ENCODE measurements around the gene CDH23. TPM values are rescaled to one million over a fixed set of nuclear protein-coding genes. Genes with fewer than 3 reads are reported as not detected.

CDH23 gene
- total and polyA plus RNA-seq, 2 of the 8 experiments (the other 6 are each of a cell fraction or from before 2014, with no cell fraction given) = 1.9 to 4.9 TPM

DNA sequence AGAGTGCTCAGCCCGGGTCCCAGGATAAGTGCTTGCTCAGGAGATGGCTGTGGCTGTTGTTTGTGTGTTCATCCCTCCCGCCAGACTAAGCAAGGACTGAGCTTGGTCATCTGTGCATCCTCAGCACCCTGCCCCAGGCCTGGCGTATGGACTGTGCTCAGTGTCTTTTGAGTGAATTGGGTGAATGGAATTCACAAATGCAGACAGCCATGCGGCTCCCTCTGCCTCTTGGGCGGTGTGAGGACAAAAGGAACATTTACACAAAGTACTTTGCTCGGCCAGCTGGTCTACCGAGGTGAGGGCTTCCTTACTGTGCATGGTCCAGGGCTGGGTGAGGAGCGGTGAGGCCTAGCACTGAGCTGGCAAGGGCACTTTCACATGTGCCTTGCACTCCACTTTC, 120.2 kb downstream of the CDH23 start:
- Histone ChIP-seq H3K14ac (ENCODE audit: insufficient read length) (no peak overlapping the region), H3K4me3 (ENCODE audit: extremely low read depth in 1 of 4, insufficient read depth in 2 of 4, low read depth in 3 of 4, low read length in 4 of 4) (no peak overlapping the region), H3K27ac (ENCODE audit: low read depth, low read length) (no peak overlapping the region), H3K36me3 (ENCODE audit: control insufficient read depth in 2 of 4, insufficient read depth in 4 of 4, low read length in 3 of 4) (no peaks in the 10 kb centered on the region), H2AFZ (ENCODE audit: low read length) (0 out of 2 replicates have a peak overlapping the region, but pooled peaks have one; percentile 8), H3K18ac (ENCODE audit: extremely low read depth, low read length) (no peak overlapping the region), H4K8ac (ENCODE audit: extremely low read depth, insufficient read depth, low read length) (no peak overlapping the region), H3K4ac (replicated peaks; ENCODE audit: insufficient read length, low read depth, low read length) (no peak overlapping the region), H2BK5ac (ENCODE audit: low read depth, low read length) (peak overlapping the region; percentile 63; the same call in 1 of the 2 replicates), H3K4me1 (replicated peaks in 1 of 4; ENCODE audit: control insufficient read depth in 3 of 4, insufficient read depth in 4 of 4, low read length in 3 of 4) (peaks cover 0 to 5% (median 0%) of the 10 kb centered on the region in 4 experiments; a peak in 2 of 7 replicates), H3K79me1 (ENCODE audit: low read depth, low read length) (no peaks in the 10 kb centered on the region), H2BK20ac (ENCODE audit: low read length) (peak overlapping the region; percentile 90; the same call in 1 of the 2 replicates), H3K56ac (replicated peaks; ENCODE audit: insufficient read length, low read depth, low read length) (no peak overlapping the region), H2BK120ac (replicated peaks; ENCODE audit: low read depth, low read length) (no peak overlapping the region), H3K9ac (replicated peaks in 1 of 4; ENCODE audit: extremely low read depth in 1 of 4, low read depth in 3 of 4, low read length in 3 of 4) (no peak overlapping the region; a peak in 1 of 7 replicates), H4K5ac (ENCODE audit: insufficient read length, low read depth, low read length) (no peak overlapping the region), H3K9me3 (ENCODE audit: insufficient read depth in 2 of 2, low read depth in 1 of 2, low read length in 1 of 2) (no peaks in the 10 kb centered on the region), H3K23me2 (ENCODE audit: low read depth, low read length) (no peaks in the 10 kb centered on the region; the same call in 1 of the 2 replicates), H3K79me2 (ENCODE audit: control insufficient read depth in 1 of 2, insufficient read depth in 2 of 2, low read length in 2 of 2) (no peaks in the 10 kb centered on the region), H3K23ac (ENCODE audit: insufficient read length) (no peak overlapping the region), H4K91ac (replicated peaks; ENCODE audit: insufficient read length, low read length) (peak overlapping the region; percentile 47), H2AK5ac (ENCODE audit: low read depth, low read length) (no peak overlapping the region), H2BK12ac (ENCODE audit: low read depth, low read length) (peak overlapping the region; percentile 71; the same call in 1 of the 2 replicates), H3K27me3 (replicated peaks in 1 of 4; ENCODE audit: control insufficient read depth in 3 of 4, extremely low read depth in 1 of 4, insufficient read depth in 3 of 4, low read length in 3 of 4) (no peaks in the 10 kb centered on the region; a peak in 2 of 7 replicates), H3K4me2 (ENCODE audit: insufficient read depth in 1 of 2, low read depth in 2 of 2, low read length in 2 of 2) (no peak overlapping the region), H2BK15ac (ENCODE audit: low read length) (no peak overlapping the region), H4K20me1 (replicated peaks in 1 of 2; ENCODE audit: control insufficient read depth in 1 of 2, insufficient read depth in 2 of 2, low read length in 2 of 2) (no peaks in the 10 kb centered on the region)
- no peak for FAIRE-seq
- WGBS, 2 experiments (ENCODE audit: extremely low coverage in 1 of 2, insufficient coverage in 1 of 2, insufficient read length in 1 of 2, insufficient replicate concordance in 2 of 2, low coverage in 1 of 2, low lambda C conversion rate in 2 of 2, missing lambda C conversion rate in 1 of 2) = 77% methylated on average over 8 of the region's 8 CpGs; no CpG with 5 or more reads in 1 of the 2 experiments
- CTCF ChIA-PET (ENCODE audit: partially characterized antibody) = interaction anchor here (0.9 to 4.5 kb wide), 13 partner anchors 8 to 134 kb away, joined by 3 to 31 read pairs (median 6); no protein-coding TSS in a partner anchor
- DNase-seq (ENCODE audit: low read depth in 1 of 2, low spot score in 2 of 2) = no peak
- POLR2A ChIA-PET (ENCODE audit: partially characterized antibody) = no interaction called here
- no peak for TF ChIP-seq SP4 (IDR thresholded peaks at IDR 0.05; ENCODE audit: low read length)
- no peak for TF ChIP-seq RFX5 (IDR thresholded peaks at IDR 0.05; ENCODE audit: borderline replicate concordance, low read depth, low read length)
- TF ChIP-seq ASH2L (IDR thresholded peaks at IDR 0.05; ENCODE audit: low read length) = no peak
- TF ChIP-seq, protein P1, sequence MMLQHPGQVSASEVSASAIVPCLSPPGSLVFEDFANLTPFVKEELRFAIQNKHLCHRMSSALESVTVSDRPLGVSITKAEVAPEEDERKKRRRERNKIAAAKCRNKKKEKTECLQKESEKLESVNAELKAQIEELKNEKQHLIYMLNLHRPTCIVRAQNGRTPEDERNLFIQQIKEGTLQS (IDR thresholded peaks at IDR 0.05; ENCODE audit: insufficient read depth, low read depth, low read length) = no peak
- TF ChIP-seq NRF1 (IDR thresholded peaks at IDR 0.05; ENCODE audit: low read depth, low read length) = no peak
- no peak for TF ChIP-seq SUZ12 (IDR thresholded peaks at IDR 0.05; ENCODE audit: low read length)
- TF ChIP-seq RNF2 (IDR thresholded peaks at IDR 0.05; ENCODE audit: borderline replicate concordance, low read depth, low read length, missing control alignments, poor library complexity, severe bottlenecking) = no peak
- TF ChIP-seq KDM5A (IDR thresholded peaks at IDR 0.05; ENCODE audit: low read length) = no peak
- TF ChIP-seq CHD2 (IDR thresholded peaks at IDR 0.05; ENCODE audit: low read length) = no peak
- TF ChIP-seq TCF12 (IDR thresholded peaks at IDR 0.05; ENCODE audit: low read depth, low read length) = no peak
- TF ChIP-seq, protein P2, sequence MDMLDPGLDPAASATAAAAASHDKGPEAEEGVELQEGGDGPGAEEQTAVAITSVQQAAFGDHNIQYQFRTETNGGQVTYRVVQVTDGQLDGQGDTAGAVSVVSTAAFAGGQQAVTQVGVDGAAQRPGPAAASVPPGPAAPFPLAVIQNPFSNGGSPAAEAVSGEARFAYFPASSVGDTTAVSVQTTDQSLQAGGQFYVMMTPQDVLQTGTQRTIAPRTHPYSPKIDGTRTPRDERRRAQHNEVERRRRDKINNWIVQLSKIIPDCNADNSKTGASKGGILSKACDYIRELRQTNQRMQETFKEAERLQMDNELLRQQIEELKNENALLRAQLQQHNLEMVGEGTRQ (IDR thresholded peaks at IDR 0.05; ENCODE audit: low read length) = no peak
- TF ChIP-seq TEAD4 (IDR thresholded peaks at IDR 0.05; ENCODE audit: low read depth, low read length) = no peak
- no peak for TF ChIP-seq ZNF274 (IDR thresholded peaks at IDR 0.05; ENCODE audit: borderline replicate concordance, extremely low read depth, low read length)
